Duodenal mucosa (tissue), 2 donors: Measurements from ENCODE around the gene ATP4B.

Experiments used
- H3K27ac ChIP-seq: one replicate; pipeline ENCODE4 v1.7.0; 2013; ENCODE audit warnings: low read depth, low read length
- H3K27me3 ChIP-seq, 2 donors: one replicate each; pipeline ENCODE4 v1.7.0; 2013; ENCODE audit warnings: low read length in 2 of 2, control low read depth in 1 of 2; ENCODE audit not compliant: insufficient read depth in 2 of 2, control insufficient read depth in 1 of 2
- H3K36me3 ChIP-seq, 2 donors: one replicate each; pipeline ENCODE4 v1.7.0; 2013; ENCODE audit warnings: low read length in 2 of 2, control low read depth in 1 of 2; ENCODE audit not compliant: insufficient read depth in 2 of 2, control insufficient read depth in 1 of 2
- H3K4me1 ChIP-seq, 2 donors: one replicate each; pipeline ENCODE4 v1.7.0; 2013; ENCODE audit warnings: low read length in 2 of 2, control low read depth in 1 of 2; ENCODE audit not compliant: insufficient read depth in 2 of 2, control insufficient read depth in 1 of 2
- H3K4me3 ChIP-seq, 2 donors: one replicate each; pipeline ENCODE4 v1.7.0; 2013; ENCODE audit warnings: low read length in 2 of 2, low read depth in 1 of 2
- H3K9ac ChIP-seq, 2 donors: one replicate each; pipeline ENCODE4 v1.7.0; 2013; ENCODE audit warnings: low read length in 2 of 2, low read depth in 1 of 2
- H3K9me3 ChIP-seq, 2 donors: one replicate each; pipeline ENCODE4 v1.7.0; 2013; ENCODE audit warnings: low read length in 2 of 2, control low read depth in 1 of 2; ENCODE audit not compliant: control insufficient read depth in 1 of 2

Gene ATP4B

DNA sequence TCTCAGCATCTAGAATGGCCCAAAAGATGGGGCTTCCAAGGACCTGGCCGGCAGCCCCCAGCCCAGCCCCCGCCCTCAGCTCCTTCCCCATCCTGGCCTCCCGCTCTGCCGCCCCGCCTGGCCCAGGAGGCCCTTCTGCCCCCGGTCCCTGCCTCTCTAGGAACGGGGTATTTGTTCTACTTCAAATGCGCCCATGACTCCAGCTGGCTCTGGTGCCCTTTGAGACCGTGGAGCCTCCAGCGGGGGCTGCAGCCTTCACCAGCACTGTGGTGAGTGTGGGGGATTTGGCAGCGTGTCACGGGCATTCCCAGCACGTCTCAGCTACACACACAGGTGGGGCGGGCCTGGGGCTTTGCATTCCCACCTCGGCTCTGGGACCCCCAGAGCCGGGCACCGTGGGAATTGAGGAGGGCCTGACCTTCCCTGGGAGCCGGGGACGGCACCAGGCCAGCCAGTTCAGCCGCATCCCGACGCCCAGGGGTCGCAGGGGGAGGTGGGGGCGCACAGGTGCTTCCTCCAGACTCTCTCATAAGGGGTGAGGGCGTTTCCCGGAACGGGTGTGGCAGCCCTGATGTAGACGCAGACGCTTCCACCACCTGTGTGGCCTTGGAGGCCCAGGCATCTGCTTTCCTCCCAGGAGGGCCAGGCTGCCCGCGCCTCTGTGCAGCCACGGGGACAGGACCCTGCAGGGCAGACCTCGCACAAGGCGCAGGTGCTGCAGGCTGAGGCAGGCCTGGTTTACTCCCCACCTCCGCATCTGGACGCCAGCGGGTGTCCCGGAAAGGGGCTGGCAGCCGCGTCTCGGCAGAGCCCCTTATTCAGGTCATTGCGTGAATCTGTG lies 947 bp downstream of the ATP4B start:
- H3K27ac ChIP-seq = no peak overlapping the region
- no peak overlapping the region for H3K9ac ChIP-seq
- peaks cover 0 to 7% of the 10 kb centered on the region in 2 donors for H3K9me3 ChIP-seq
- no peak overlapping the region for H3K4me3 ChIP-seq
- H3K36me3 ChIP-seq = no peaks in the 10 kb centered on the region
- no peaks in the 10 kb centered on the region for H3K27me3 ChIP-seq
- peaks cover 0 to 6% of the 10 kb centered on the region in 2 donors for H3K4me1 ChIP-seq

- Histone ChIP-seq H3K9me3 (peaks cover 0 to 4% of the 10 kb centered on the region in 2 donors), H3K27ac (no peak overlapping the region), H3K27me3 (no peaks in the 10 kb centered on the region), H3K9ac (no peak overlapping the region), H3K36me3 (no peaks in the 10 kb centered on the region), H3K4me3 (no peak overlapping the region), H3K4me1 (peaks cover 0 to 6% of the 10 kb centered on the region in 2 donors)
Measured at GRCh38 chr13:113656003-113656588, 1.9 kb downstream of the ATP4B start.

DNA sequence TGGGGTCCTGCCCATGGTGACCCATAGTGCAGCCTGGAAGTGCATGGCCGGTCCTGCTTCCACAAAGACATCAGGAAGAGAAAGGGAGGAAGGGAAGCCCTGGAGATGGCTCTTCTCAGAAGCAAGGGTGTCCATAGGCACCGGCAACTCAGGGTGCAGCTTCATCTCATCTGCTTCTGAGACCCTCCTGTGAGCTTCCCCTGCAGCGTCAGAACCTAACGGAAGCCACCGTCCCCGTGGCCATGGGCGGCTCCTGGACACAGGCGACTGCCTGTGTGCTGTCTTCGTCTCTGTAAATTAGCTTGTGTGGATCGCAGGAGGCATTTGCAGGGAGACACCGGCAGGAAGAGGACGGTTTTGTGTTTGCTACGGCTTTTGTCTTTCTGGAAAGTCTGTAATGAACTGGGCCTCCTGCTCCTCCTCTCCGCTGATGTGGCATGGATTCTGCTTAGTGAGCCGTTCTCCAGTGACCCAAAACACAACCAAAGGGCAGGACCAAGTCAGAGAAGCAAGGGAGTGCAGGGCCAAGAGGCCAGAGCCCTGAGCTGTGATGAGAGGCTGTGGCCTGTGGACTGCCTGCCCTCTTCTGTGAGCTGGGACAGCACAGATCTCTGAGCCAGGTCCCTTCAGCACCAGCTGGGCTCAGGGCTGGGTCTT lies 2.5 kb downstream of the ATP4B start:
- H3K27ac ChIP-seq = no peak overlapping the region
- H3K9ac ChIP-seq = no peak overlapping the region
- no peaks in the 10 kb centered on the region for H3K9me3 ChIP-seq
- H3K27me3 ChIP-seq = no peaks in the 10 kb centered on the region
- peaks cover 0 to 6% of the 10 kb centered on the region in 2 donors for H3K4me1 ChIP-seq
- no peaks in the 10 kb centered on the region for H3K36me3 ChIP-seq
- no peak overlapping the region for H3K4me3 ChIP-seq

DNA sequence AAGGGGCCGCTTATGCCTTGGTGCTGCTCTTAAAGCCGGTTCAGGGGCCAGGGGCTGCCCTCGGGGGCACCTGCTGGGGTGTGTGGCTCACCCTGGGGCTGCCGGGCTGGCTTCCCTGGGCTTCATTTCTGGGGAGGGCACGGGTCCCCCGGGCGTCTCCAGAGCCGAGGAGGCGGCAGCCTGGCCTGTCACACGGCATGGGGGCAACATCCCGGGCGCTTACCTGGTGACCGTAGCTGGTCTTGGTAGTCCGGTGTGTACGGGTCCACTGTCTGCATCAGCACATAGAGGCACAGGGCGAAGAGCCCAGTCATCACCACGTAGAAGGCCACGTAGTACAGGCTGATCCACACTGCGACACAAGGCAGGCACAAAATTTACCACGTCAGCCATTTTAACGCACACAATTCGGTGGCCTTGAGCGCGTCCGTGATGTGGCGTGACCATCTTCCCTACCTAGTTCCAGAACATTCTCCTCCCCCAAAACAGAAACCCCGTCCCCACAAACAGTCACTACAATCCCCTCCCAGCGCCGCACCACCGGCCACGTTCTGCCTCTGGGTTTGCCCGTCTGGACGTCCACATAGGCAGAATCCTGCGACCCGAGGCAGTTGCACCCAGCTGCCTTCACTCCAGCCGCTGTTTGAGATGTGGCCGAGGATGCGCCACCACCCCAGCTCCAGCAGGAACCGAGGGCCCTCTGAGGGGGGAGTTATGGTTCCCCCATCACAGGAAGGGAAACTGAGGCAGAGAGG lies 3.2 kb downstream of the ATP4B start:
- no peak overlapping the region for H3K27ac ChIP-seq

GRCh38 chr13:113654175-113654560 lies 3.8 kb downstream of the ATP4B start:
- no peaks in the 10 kb centered on the region for H3K36me3 ChIP-seq
- H3K27me3 ChIP-seq = no peaks in the 10 kb centered on the region
- no peak overlapping the region for H3K9ac ChIP-seq
- H3K4me3 ChIP-seq = no peak overlapping the region
- H3K4me1 ChIP-seq = peaks cover 0 to 6% of the 10 kb centered on the region in 2 donors
- H3K27ac ChIP-seq = no peak overlapping the region
- no peaks in the 10 kb centered on the region for H3K9me3 ChIP-seq

More for the DNA sequence above, 3.2 kb downstream of the ATP4B start:
- Histone ChIP-seq H3K9me3 (no peaks in the 10 kb centered on the region), H3K27me3 (no peaks in the 10 kb centered on the region), H3K4me3 (no peak overlapping the region), H3K9ac (no peak overlapping the region), H3K4me1 (peaks cover 0 to 6% of the 10 kb centered on the region in 2 donors), H3K36me3 (no peaks in the 10 kb centered on the region)

DNA sequence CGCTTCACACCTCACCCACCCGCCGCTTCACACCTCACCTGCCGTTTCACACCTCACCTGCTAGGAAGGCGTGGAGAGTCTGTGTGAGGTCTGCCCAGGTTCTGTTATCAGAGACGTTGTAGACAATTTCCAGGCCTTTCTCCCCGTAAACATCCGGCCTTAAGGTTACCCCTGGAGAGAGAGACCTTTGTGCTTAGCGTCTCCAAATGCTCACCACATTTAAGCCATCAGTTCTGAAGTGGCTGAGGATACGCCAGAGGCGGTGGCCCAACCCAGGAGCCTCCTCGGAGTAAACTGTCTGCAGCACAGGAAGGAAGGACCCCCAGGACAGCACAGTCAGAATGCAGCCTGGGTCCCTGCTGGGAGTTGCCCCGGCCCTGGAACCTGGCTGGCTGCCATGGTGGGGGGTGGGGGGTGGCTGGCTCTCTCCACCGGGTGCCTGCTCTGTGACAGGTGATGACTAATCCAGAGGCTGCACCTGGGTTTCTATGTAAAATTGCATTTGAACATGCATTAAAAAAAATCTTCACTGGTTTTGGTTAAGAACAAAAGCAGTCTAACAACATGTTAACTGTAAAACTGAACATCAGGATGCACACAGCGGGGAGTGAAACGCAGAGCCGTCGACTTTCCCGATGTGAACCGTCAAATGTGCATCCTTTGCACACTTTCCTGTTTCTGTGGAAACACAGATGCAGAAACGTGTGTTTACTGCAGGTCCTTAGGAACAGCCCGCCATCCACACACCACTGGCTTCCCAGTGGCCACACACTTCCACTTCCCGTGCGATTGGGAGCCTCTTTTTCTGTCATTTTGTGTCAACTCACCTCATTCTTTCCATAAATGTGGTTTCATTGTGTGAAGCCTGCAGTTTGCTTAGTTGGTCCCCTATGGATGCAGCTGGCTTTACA lies 4.5 kb downstream of the ATP4B start:
- Histone ChIP-seq H3K9ac (no peak overlapping the region), H3K4me3 (no peak overlapping the region), H3K9me3 (no peaks in the 10 kb centered on the region), H3K27me3 (no peaks in the 10 kb centered on the region), H3K4me1 (peaks cover 0 to 6% of the 10 kb centered on the region in 2 donors), H3K36me3 (no peaks in the 10 kb centered on the region), H3K27ac (no peak overlapping the region)

DNA sequence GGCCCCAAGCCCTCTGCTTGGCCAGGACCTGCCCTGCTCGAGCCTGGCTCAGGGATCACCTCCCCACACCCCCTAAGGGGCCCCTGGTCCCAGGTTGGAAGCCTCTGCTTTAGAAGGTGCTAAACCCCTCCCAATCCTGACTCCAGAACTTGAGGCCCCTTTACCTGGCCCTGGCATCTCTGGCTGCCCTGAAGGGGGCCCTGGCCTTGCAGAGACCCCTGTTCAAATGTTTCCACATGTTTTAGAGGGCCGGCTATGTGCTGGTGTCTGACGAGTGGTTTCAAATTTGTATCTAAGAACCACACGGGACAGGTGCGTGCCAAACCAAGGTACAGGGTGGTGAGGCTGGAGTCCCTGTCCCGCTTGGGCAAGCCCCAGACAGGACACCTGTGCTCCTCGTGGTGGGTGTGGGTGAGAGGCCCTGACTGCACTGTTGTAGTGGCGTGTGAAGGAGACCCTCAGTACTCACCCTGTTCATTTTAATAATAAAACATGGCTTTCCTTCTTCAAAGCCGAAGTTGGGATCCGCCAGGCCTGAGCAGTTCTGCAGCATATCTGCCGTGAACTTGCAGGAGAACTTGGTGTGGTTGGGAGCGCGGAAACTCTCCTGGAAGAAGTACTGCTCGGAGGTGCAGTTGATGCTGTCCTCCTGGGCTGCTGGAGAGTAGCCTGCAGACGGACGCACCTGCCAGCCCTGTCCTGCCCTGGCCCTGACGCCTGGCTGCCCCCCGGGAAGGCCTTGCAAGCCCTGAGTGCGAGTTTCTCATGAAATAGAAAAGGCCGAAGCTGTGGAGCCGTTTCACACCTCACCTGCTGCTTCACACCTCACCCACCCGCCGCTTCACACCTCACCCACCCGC lies 5.4 kb downstream of the ATP4B start:
- no peak overlapping the region for H3K9ac ChIP-seq
- H3K27me3 ChIP-seq = no peaks in the 10 kb centered on the region
- H3K4me3 ChIP-seq = no peak overlapping the region
- peaks cover 0 to 2% of the 10 kb centered on the region in 2 donors for H3K4me1 ChIP-seq
- no peak overlapping the region for H3K27ac ChIP-seq
- H3K36me3 ChIP-seq = no peaks in the 10 kb centered on the region
- H3K9me3 ChIP-seq = no peaks in the 10 kb centered on the region

DNA sequence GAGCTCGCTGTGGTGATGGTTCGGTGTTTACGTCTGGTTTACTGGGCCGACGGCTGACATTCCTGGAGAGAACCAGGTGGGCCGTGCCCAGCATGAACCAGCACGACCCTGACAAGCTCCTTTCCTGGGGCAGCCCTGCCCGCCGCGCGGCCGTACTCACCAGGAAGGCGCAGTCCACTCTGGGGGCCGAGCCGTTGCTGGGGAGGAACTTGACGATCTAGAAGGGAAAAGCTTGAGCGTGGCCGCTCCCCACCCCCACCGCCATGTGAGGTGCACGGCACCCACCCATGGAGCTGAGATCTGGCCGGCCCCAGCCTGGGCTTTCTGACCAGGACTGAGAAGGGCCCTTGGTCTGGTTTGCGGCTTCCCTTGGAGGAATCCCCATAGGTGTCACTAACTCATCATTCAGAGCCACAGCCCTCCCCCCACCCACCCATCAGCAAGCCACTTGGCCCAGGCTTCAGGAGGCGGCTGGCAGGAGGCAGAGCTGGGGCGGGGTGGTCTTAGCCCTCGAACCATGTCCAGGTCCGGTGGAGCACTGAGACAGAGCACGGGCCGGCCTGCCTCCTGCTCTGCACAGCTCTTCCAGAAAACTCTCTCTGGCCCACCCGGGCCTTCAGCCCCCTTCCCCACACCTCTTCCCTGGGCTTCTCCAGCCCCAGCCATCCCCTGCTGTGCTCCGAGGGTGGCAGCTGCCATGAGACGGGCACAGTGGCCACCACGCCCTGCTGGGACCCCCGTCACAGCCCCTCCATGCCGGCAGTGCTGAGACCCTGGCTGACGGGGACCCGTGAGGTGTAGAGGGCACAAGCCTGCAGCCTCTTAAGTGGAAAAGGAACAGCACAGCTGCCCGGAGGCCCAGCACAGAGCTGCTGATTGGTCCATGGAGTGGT lies 6.2 kb downstream of the ATP4B start:
- Histone ChIP-seq H3K4me3 (no peak overlapping the region), H3K27ac (no peak overlapping the region), H3K9me3 (no peaks in the 10 kb centered on the region), H3K27me3 (no peaks in the 10 kb centered on the region), H3K4me1 (peaks cover 6% of the 10 kb centered on the region in 2 donors), H3K9ac (no peak overlapping the region), H3K36me3 (no peaks in the 10 kb centered on the region)
